ENCODE data around the gene OTUB2.
A peak's percentile ranks its signal among the peaks of the same experiment; 100 is the strongest.

OTUB2 gene

GRCh38 chr14:93997082-93997481 lies 29.1 kb upstream of the OTUB2 start, which contains the start of gene CCDC197:
Gene CCDC197, plus strand, starts transcription at chr14:93997301. Its CDS starts 831 bp downstream, at chr14:93998132.
- DNase-seq (ENCODE audit: low read depth) = no peak

DNA sequence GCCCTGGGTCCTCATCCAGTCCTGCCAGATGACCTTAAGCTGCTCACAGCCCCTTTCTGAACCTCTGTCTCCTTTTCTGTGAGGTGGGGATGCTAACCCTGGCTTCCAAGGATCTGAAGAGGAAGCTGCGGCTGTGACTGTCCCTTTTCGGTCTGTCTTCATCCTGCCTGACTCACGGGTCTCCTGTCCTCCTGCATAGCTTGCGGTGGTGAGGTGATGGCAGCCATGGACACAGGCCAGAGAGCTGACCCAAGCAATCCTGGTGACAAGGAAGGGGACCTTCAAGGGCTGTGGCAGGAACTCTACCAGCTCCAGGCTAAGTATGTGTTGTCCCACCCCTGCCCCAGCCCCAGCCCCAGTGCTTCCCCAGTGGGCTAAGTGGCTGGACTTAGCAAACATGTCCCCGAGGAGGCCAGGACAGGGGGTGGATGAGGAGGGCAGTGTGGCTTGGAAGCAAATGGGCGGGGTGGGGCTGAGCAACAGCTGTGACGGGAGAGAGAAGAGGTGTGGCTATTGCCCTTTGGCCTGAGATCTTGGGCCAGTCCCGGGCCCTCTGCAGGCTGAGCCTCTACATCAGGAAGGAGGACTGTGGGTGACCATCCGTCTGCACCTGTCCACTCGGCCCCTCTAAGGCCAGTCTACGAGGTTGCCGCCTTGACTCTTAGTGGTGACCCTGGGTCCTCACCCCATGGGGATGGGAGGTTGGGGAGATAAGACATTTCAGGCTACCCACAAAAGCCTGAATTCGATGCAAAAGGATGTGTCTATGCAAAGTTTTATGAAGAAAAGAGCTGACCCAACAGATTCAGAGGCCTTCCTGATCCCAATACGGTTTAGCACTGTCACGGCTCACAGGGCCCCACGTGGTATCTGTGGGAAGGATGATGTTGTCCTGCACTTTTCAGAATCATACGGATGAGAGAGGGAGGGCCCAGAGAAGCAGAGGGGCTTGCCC lies 27.9 kb upstream of the OTUB2 start:
- DNase-seq (ENCODE audit: low read depth) = no peak

- no peak for DNase-seq (ENCODE audit: low read depth)
Measured at GRCh38 chr14:93998871-93999403, 27.2 kb upstream of the OTUB2 start.

- no peak for DNase-seq (ENCODE audit: low read depth)
Measured at GRCh38 chr14:93999573-93999972, 26.6 kb upstream of the OTUB2 start.

DNA sequence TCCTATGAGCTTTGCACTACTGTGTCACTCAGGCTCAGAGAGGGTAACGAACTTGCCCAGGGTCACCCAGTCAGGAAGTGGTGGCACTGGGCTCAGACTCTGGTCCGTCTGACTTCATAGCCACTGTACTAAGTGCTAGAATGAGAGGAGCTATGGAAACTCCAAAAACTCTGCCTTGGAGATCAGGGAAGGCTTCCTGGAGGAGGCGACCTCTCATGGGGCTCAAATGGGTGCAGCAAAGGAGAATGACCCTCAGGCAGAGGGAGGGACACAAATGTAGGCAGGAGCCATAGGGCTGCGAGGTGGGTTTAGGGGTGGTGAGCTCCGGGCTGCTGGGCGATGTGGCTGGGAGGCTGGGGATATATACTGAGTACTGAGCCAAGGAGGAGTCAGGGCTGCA lies 25.9 kb upstream of the OTUB2 start:
- no peak for DNase-seq (ENCODE audit: low read depth)

- no peak for DNase-seq (ENCODE audit: low read depth)
Measured at GRCh38 chr14:94001016-94001415, 25.1 kb upstream of the OTUB2 start.

- peak; percentile 43 for DNase-seq (ENCODE audit: low read depth)
Measured at GRCh38 chr14:94001501-94002396, 24.4 kb upstream of the OTUB2 start.

- DNase-seq (ENCODE audit: low read depth) = no peak
Measured at GRCh38 chr14:94003397-94003796, 22.7 kb upstream of the OTUB2 start.

GRCh38 chr14:94004015-94004414 lies 22.1 kb upstream of the OTUB2 start:
- DNase-seq (ENCODE audit: low read depth) = no peak

DNA sequence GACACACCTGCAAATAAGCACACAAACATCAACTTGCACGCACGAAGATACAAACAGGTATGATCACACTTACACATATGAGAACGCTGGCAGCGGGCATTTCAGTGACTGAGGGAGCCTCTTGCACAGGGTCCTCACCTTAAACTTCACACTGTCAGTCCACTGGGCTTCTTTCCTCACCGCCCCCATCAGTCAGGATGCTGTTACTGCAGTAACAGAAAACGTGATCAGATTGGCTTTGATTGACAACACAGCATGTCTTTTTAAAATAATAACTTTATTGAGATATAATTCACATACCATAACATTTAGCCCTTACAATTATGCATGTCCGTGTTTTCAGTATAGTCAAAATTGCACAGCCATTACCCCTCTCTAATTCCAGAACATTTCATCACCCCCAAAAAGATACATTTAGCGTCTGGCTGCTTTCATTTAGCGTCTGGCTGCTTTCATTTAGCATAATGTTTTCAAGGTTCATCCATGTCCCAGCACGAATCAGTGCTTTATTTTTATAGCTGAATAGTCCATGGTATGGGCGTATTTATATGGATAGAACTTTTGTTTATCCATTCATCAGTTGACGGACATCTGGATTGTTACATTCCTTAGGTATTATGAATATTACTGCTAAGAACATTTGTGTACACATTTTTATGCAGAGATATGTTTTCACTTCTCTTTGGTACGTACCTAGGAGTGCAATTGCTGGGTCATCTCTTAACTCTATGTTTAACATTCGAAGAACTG lies 20.6 kb upstream of the OTUB2 start:
- no peak for DNase-seq (ENCODE audit: low read depth)

GRCh38 chr14:94008234-94008633 lies 17.9 kb upstream of the OTUB2 start:
- no peak for DNase-seq (ENCODE audit: low read depth)

DNA sequence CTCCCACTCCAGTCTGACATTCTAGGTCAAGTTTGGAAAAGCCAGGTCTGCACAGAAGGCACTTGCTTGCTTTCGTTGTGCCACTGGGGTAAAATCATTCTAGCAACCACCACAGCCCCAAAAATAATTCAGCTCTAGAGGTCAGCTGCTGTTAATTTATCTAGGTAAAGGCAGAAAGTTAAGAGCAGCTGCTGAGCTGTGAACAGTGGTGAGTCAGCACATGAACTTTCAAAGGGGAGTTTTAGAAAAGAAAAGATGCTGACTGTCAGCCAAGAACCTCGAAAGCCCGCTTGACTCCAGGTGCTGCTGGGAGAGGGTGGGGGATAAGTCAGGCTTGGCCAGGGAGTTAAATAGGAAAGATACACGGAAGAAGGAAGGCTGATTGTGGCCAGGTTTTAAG lies 16.4 kb upstream of the OTUB2 start:
- DNase-seq (ENCODE audit: low read depth) = no peak

GRCh38 chr14:94010625-94011024 lies 15.5 kb upstream of the OTUB2 start:
- no peak for DNase-seq (ENCODE audit: low read depth)

DNA sequence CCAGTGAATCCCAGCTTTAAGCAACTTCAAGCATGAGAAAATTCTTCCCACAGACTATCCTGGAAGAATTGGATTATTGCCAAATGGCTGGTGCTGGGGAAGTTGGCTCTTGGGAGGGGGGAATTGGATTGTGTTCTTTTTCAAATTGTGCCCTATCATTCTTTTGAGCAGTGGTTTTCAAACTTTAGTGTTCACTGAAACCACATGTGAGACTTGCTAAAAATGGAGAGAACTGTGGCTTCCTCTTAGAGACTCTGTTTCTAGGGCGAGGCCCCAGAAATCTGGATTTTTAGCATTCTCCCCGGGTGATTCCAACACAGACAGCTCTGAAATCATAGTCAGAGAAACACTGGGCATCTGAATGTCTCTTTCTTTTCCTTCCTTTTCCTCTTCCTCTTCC lies 14.3 kb upstream of the OTUB2 start:
- DNase-seq (ENCODE audit: low read depth) = no peak

- no peak for DNase-seq (ENCODE audit: low read depth)
Measured at GRCh38 chr14:94014382-94014781, 11.8 kb upstream of the OTUB2 start.

GRCh38 chr14:94015223-94015622 lies 10.9 kb upstream of the OTUB2 start:
- DNase-seq (ENCODE audit: low read depth) = no peak

GRCh38 chr14:94016446-94016976 lies 9.6 kb upstream of the OTUB2 start:
- no peak for DNase-seq (ENCODE audit: low read depth)

- DNase-seq (ENCODE audit: low read depth) = no peak
Measured at GRCh38 chr14:94018308-94018707, 7.8 kb upstream of the OTUB2 start.

- DNase-seq (ENCODE audit: low read depth) = no peak
Measured at GRCh38 chr14:94019329-94019728, 6.8 kb upstream of the OTUB2 start.

- DNase-seq (ENCODE audit: low read depth) = no peak
Measured at GRCh38 chr14:94020267-94020666, 5.9 kb upstream of the OTUB2 start.

GRCh38 chr14:94021001-94021400 lies 5.1 kb upstream of the OTUB2 start:
- DNase-seq (ENCODE audit: low read depth) = no peak
